Psoas muscle (tissue), 8 donors: ENCODE data around the gene MMP17. TPM values are rescaled to one million over a fixed set of nuclear protein-coding genes. Genes with fewer than 3 reads are reported as not detected.

Experiments
- ATAC-seq, 4 donors: fragments of 200-7000 bp; cut with Tn5 transposase; one replicate each; pipeline ENCODE4 v1.9.1; 2020; ENCODE audit warnings: moderate library complexity in 3 of 4, mild to moderate bottlenecking in 2 of 4
- DNase-seq, 2 donors: peaks; one replicate each; pipeline ENCODE4 v3.0.0-alpha.2; 2020
- H3K27ac ChIP-seq: fragments of 200-600 bp; one replicate; pipeline ENCODE4 v1.8.0; 2022
- H3K27me3 ChIP-seq, 3 donors: fragments of 200-600 bp in 1 of 3; one replicate each; pipeline versions ENCODE4 v1.6.1 to v1.8.0; 2013 to 2022; ENCODE audit warnings: low read length in 2 of 3, mild to moderate bottlenecking in 2 of 3, moderate library complexity in 1 of 3; ENCODE audit not compliant: insufficient read depth in 3 of 3
- H3K36me3 ChIP-seq, 2 donors: fragments of 200-600 bp in 1 of 2; one replicate each; pipeline versions ENCODE4 v1.6.1 to v1.8.0; 2013 to 2022; ENCODE audit warnings: low read depth in 1 of 2, mild to moderate bottlenecking in 1 of 2, moderate library complexity in 1 of 2; ENCODE audit not compliant: insufficient read depth in 1 of 2
- H3K4me1 ChIP-seq: fragments of 200-600 bp; one replicate; pipeline ENCODE4 v1.8.0; 2022
- H3K4me3 ChIP-seq: fragments of 200-600 bp; one replicate; pipeline ENCODE4 v1.8.0; 2022; ENCODE audit warnings: mild to moderate bottlenecking
- H3K9me3 ChIP-seq: fragments of 200-600 bp; one replicate; pipeline ENCODE4 v1.8.0; 2022
- WGBS, 3 donors: extraction: QIAGEN DNeasy Blood & Tissue Kit; methylation state at CpG; one replicate each; pipeline versions ENCODE4 v1.1.6 to v1.1.7; 2013; 5-methylcytosine and 5-hydroxymethylcytosine counted together
- intact Hi-C, 2 donors: fragments of 100-400 bp; cut with DNase I; formaldehyde crosslinking; loops; one replicate each; pipeline versions ENCODE4 v1.11.0 to v1.14.2; 2022
- polyA plus RNA-seq, 3 donors: library from polyadenylated mRNA; stranded (reverse); fragments of 200-250 nt; gene quantifications; one replicate each; pipeline ENCODE4 v1.2.3, GENCODE V29; 2013
- total RNA-seq, 4 donors: library from RNA; stranded (reverse); fragmentation: NEBNext Ultra II Directional in 2 of 4; extraction: Animal tissue kit (Norgen Biotek cat#: 25700) in 2 of 4; gene quantifications; one replicate each; pipeline versions ENCODE4 v1.2.1 to v1.2.4, GENCODE V29; 2021 to 2023
- TF ChIP-seq, protein P1 (sequence below): fragments of 200-600 bp; IDR thresholded peaks from one replicate; pipeline ENCODE4 v1.8.0; 2022; ENCODE audit warnings: antibody characterized with exemption
- donor health status: healthy with polysubstance abuse.
- donor health status: DM: no; HTN: no; CAD: no; lungs with moderate emphysema.
- donor health status: Bipolar disorder and iron deficiency.
- donor health status: healthy.
- donor health status: DM: yes; HTN: yes; CAD: no.
- donor health status: DM: no; HTN: no; CAD: no.
- donor health status: DM: no; HTN: no; CAD: no.
- donor health status: DM: yes; HTN: yes; CAD: no.

MMP17 gene
- total and polyA plus RNA-seq, 7 donors: 0.64 to 1.4 (median 1.0) TPM

DNA sequence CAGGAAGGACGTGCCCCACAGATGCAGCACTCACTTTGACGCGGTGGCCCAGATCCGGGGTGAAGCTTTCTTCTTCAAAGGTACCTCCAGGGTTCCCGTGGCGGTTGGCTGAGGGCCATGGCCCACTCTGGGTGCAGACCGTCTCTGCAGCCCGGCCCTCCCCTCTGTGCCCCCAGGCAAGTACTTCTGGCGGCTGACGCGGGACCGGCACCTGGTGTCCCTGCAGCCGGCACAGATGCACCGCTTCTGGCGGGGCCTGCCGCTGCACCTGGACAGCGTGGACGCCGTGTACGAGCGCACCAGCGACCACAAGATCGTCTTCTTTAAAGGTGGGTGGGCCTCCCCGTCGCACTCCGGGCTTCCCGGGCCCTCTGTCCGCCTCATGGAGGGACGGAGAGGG is 16.9 kb downstream of the MMP17 start:
- ATAC-seq (no peak), DNase-seq (no peak)
- intact Hi-C loops: no loop called here
- H3K4me1 ChIP-seq: no peaks in the 10 kb centered on the region
- TF ChIP-seq, protein P1, sequence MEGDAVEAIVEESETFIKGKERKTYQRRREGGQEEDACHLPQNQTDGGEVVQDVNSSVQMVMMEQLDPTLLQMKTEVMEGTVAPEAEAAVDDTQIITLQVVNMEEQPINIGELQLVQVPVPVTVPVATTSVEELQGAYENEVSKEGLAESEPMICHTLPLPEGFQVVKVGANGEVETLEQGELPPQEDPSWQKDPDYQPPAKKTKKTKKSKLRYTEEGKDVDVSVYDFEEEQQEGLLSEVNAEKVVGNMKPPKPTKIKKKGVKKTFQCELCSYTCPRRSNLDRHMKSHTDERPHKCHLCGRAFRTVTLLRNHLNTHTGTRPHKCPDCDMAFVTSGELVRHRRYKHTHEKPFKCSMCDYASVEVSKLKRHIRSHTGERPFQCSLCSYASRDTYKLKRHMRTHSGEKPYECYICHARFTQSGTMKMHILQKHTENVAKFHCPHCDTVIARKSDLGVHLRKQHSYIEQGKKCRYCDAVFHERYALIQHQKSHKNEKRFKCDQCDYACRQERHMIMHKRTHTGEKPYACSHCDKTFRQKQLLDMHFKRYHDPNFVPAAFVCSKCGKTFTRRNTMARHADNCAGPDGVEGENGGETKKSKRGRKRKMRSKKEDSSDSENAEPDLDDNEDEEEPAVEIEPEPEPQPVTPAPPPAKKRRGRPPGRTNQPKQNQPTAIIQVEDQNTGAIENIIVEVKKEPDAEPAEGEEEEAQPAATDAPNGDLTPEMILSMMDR: no peak
- no peak overlapping the region for H3K27ac ChIP-seq
- H3K36me3 ChIP-seq: no peaks in the 10 kb centered on the region
- H3K27me3 ChIP-seq: no peaks in the 10 kb centered on the region
- H3K4me3 ChIP-seq: no peak overlapping the region
- 81 to 89% (median 86%) methylated on average over 28 to 29 of the region's 29 CpGs for WGBS, 3 donors
- H3K9me3 ChIP-seq: no peaks in the 10 kb centered on the region

- ATAC-seq (no peak), DNase-seq (no peak)
- H3K9me3 ChIP-seq: no peaks in the 10 kb centered on the region
- intact Hi-C loops: no loop called here
- H3K27me3 ChIP-seq: no peaks in the 10 kb centered on the region
- TF ChIP-seq, protein P1: no peak
- no peaks in the 10 kb centered on the region for H3K4me1 ChIP-seq
- H3K4me3 ChIP-seq: no peak overlapping the region
- no peak overlapping the region for H3K27ac ChIP-seq
- no peaks in the 10 kb centered on the region for H3K36me3 ChIP-seq
- WGBS, 3 donors: 80 to 88% (median 85%) methylated on average over 10 of the region's 10 CpGs
Measured at GRCh38 chr12:131847456-131847855, 19.3 kb downstream of the MMP17 start.

GRCh38 chr12:131848753-131849152 is 20.6 kb downstream of the MMP17 start:
- DNase-seq: no peak

GRCh38 chr12:131849700-131850553 is 21.7 kb downstream of the MMP17 start:
- H3K36me3 ChIP-seq: no peaks in the 10 kb centered on the region
- TF ChIP-seq, protein P1: no peak
- ATAC-seq (no peak), DNase-seq (no peak)
- 83 to 86% (median 85%) methylated on average over 44 to 47 of the region's 47 CpGs for WGBS, 3 donors
- H3K4me1 ChIP-seq: no peaks in the 10 kb centered on the region
- no peak overlapping the region for H3K4me3 ChIP-seq
- intact Hi-C loops: loop anchor here in 1 of 2 donors (2.0 to 5.0 kb wide), 3 partner anchors 72 to 153 kb away; no protein-coding TSS in a partner anchor
- no peaks in the 10 kb centered on the region for H3K9me3 ChIP-seq
- H3K27ac ChIP-seq: no peak overlapping the region
- H3K27me3 ChIP-seq: no peaks in the 10 kb centered on the region

More at GRCh38 chr12:131848753-131849152, 20.6 kb downstream of the MMP17 start:
- Histone ChIP-seq H3K4me1 (no peaks in the 10 kb centered on the region), H3K36me3 (no peaks in the 10 kb centered on the region), H3K27ac (no peak overlapping the region), H3K9me3 (no peaks in the 10 kb centered on the region), H3K27me3 (no peaks in the 10 kb centered on the region), H3K4me3 (no peak overlapping the region)
- TF ChIP-seq, protein P1: no peak
- 78 to 83% (median 78%) methylated on average over 24 of the region's 24 CpGs for WGBS, 3 donors
- no peak for ATAC-seq
- intact Hi-C loops: no loop called here
